IMR-90 (cell line): ENCODE measurements around the gene LPA.

Source experiments
- BHLHE40 ChIP-seq: fragments of 150-350 bp; IDR thresholded peaks from 2 replicates; pipeline ENCODE4 v1.6.1; 2016; ENCODE audit warnings: mild to moderate bottlenecking, low read depth, low read length
- CEBPB ChIP-seq: IDR thresholded peaks from 2 replicates; pipeline ENCODE4 v1.6.1; 2012; ENCODE audit warnings: low read depth, low read length, improper control_type of control experiment
- CHD1 ChIP-seq: IDR thresholded peaks from 2 replicates; pipeline ENCODE4 v1.6.1; 2012; ENCODE audit warnings: low read depth, low read length, improper control_type of control experiment
- MAFK ChIP-seq: IDR thresholded peaks from 2 replicates; pipeline ENCODE4 v1.6.1; 2012; ENCODE audit warnings: low read depth, low read length, improper control_type of control experiment
- MAZ ChIP-seq: IDR thresholded peaks from 2 replicates; pipeline ENCODE4 v1.6.1; 2012; ENCODE audit warnings: low read depth, mild to moderate bottlenecking, low read length, improper control_type of control experiment, moderate library complexity, borderline replicate concordance
- MXI1 ChIP-seq: IDR thresholded peaks from 2 replicates; pipeline ENCODE4 v1.6.1; 2012; ENCODE audit warnings: low read depth, mild to moderate bottlenecking, low read length, moderate library complexity, borderline replicate concordance
- POLR2A ChIP-seq: IDR thresholded peaks from 2 replicates; pipeline ENCODE4 v1.6.1; 2012; ENCODE audit warnings: mild to moderate bottlenecking, low read depth, low read length
- RAD21 ChIP-seq: IDR thresholded peaks from 2 replicates; pipeline ENCODE4 v1.6.1; 2012; ENCODE audit warnings: low read length, improper control_type of control experiment
- RFX5 ChIP-seq: IDR thresholded peaks from 2 replicates; pipeline ENCODE4 v1.8.0; 2012; ENCODE audit warnings: low read depth, mild to moderate bottlenecking, low read length, moderate library complexity
- SMC3 ChIP-seq: fragments of 150-350 bp; IDR thresholded peaks from 2 replicates; pipeline ENCODE4 v1.6.1; 2016; ENCODE audit warnings: low read depth, mild to moderate bottlenecking, antibody characterized with exemption, low read length, moderate library complexity
- TF ChIP-seq, protein P1 (sequence below): conservative IDR thresholded peaks from 2 replicates; pipeline ENCODE4 v1.5.1; 2012; ENCODE audit warnings: mild to moderate bottlenecking, low read depth, low read length, improper control_type of control experiment
- TF ChIP-seq, protein P2 (sequence below): fragments of 150-350 bp; IDR thresholded peaks from 2 replicates; pipeline ENCODE4 v1.6.1; 2017; ENCODE audit warnings: mild to moderate bottlenecking, antibody characterized with exemption, low read length, low read depth
- TF ChIP-seq, protein P3 (sequence below): fragments of 150-350 bp; IDR thresholded peaks from 2 replicates; pipeline ENCODE4 v1.6.1; 2016; ENCODE audit warnings: low read depth, mild to moderate bottlenecking, low read length, moderate library complexity, borderline replicate concordance

GRCh38 chr6:160494576-160494975, 169.5 kb downstream of the LPA start:
- TF ChIP-seq, protein P1, sequence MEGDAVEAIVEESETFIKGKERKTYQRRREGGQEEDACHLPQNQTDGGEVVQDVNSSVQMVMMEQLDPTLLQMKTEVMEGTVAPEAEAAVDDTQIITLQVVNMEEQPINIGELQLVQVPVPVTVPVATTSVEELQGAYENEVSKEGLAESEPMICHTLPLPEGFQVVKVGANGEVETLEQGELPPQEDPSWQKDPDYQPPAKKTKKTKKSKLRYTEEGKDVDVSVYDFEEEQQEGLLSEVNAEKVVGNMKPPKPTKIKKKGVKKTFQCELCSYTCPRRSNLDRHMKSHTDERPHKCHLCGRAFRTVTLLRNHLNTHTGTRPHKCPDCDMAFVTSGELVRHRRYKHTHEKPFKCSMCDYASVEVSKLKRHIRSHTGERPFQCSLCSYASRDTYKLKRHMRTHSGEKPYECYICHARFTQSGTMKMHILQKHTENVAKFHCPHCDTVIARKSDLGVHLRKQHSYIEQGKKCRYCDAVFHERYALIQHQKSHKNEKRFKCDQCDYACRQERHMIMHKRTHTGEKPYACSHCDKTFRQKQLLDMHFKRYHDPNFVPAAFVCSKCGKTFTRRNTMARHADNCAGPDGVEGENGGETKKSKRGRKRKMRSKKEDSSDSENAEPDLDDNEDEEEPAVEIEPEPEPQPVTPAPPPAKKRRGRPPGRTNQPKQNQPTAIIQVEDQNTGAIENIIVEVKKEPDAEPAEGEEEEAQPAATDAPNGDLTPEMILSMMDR, result no peak
- TF ChIP-seq CHD1 (no peak), POLR2A (no peak), RAD21 (no peak), MAFK (no peak), MAZ (no peak), RFX5 (no peak), SMC3 (no peak), BHLHE40 (no peak), CEBPB (no peak), MXI1 (no peak)
- TF ChIP-seq, protein P2, sequence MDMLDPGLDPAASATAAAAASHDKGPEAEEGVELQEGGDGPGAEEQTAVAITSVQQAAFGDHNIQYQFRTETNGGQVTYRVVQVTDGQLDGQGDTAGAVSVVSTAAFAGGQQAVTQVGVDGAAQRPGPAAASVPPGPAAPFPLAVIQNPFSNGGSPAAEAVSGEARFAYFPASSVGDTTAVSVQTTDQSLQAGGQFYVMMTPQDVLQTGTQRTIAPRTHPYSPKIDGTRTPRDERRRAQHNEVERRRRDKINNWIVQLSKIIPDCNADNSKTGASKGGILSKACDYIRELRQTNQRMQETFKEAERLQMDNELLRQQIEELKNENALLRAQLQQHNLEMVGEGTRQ, result no peak
- TF ChIP-seq, protein P3, sequence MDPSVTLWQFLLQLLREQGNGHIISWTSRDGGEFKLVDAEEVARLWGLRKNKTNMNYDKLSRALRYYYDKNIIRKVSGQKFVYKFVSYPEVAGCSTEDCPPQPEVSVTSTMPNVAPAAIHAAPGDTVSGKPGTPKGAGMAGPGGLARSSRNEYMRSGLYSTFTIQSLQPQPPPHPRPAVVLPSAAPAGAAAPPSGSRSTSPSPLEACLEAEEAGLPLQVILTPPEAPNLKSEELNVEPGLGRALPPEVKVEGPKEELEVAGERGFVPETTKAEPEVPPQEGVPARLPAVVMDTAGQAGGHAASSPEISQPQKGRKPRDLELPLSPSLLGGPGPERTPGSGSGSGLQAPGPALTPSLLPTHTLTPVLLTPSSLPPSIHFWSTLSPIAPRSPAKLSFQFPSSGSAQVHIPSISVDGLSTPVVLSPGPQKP, result no peak
